Progenitor cell of endocrine pancreas (in vitro differentiated cells): ENCODE data around the gene IGFBP2. TPM values are rescaled to one million over a fixed set of nuclear protein-coding genes. Genes with fewer than 3 reads are reported as not detected.

ENCODE experiments used
- DNase-seq: peaks from one replicate; pipeline ENCODE4 v3.0.0; 2021; ENCODE audit warnings: low spot score; ENCODE audit not compliant: unreplicated experiment
- H3K27ac Mint-ChIP-seq: 2 replicates; pipeline ENCODE4 v1.8.0; 2021; ENCODE audit warnings: mild to moderate bottlenecking, moderate library complexity, mixed read lengths
- H3K27me3 Mint-ChIP-seq: 2 replicates; pipeline ENCODE4 v1.8.0; 2021; ENCODE audit warnings: mixed read lengths
- H3K36me3 Mint-ChIP-seq: 2 replicates; pipeline ENCODE4 v1.8.0; 2022; ENCODE audit warnings: mixed read lengths; ENCODE audit not compliant: insufficient read depth
- H3K4me1 Mint-ChIP-seq: 2 replicates; pipeline ENCODE4 v1.8.0; 2021; ENCODE audit warnings: low read depth, mixed read lengths
- H3K4me3 Mint-ChIP-seq: 2 replicates; pipeline ENCODE4 v1.8.0; 2021; ENCODE audit warnings: low read depth, mild to moderate bottlenecking, moderate library complexity, mixed read lengths
- H3K9me3 Mint-ChIP-seq: 2 replicates; pipeline ENCODE4 v1.8.0; 2021; ENCODE audit warnings: low read depth, mixed read lengths
- CTCF ChIP-seq: fragments of 200-600 bp; sonication (generic); IDR thresholded peaks from one replicate; pipeline ENCODE4 v1.5.0; 2021; ENCODE audit warnings: antibody characterized with exemption, mild to moderate bottlenecking; ENCODE audit not compliant: unreplicated experiment
- total RNA-seq: library from RNA; stranded (reverse); gene quantifications from 2 replicates; pipeline ENCODE4 v1.2.1, GENCODE V29; 2021

The IGFBP2 gene
- total RNA-seq, 1 donor from 2014 or later: 249 TPM

DNA sequence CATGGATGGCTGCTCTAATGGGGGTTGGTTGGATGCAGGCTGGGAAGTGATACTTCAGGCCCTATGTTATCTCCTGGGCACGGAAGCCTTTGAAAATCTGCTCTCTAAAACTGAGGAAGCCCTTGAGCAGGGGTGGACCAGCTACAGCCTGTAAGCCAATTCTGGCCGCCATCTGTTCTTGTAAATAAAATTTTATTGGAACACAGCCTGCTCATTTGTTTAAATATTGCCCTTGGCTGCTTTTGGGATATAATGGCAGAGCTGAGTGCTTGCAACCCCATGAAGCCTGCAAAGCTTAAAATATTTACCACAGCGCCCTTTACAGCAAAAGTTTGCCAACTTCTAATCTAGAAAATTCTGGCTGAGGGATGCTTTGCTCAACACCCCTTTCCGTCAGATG lies 11.9 kb upstream of the IGFBP2 start:
- peaks cover 11% of the 10 kb centered on the region for H3K27me3 Mint-ChIP-seq
- no peak for TF ChIP-seq CTCF
- H3K36me3 Mint-ChIP-seq: no peaks in the 10 kb centered on the region
- H3K9me3 Mint-ChIP-seq: no peaks in the 10 kb centered on the region
- no peak for DNase-seq
- H3K4me1 Mint-ChIP-seq: peaks cover 21% of the 10 kb centered on the region
- no peak overlapping the region for H3K27ac Mint-ChIP-seq
- H3K4me3 Mint-ChIP-seq: no peak overlapping the region

GRCh38 chr2:216622526-216622925 lies 10.7 kb upstream of the IGFBP2 start:
- H3K27ac Mint-ChIP-seq: no peak overlapping the region
- H3K27me3 Mint-ChIP-seq: peaks cover 6% of the 10 kb centered on the region
- no peak for TF ChIP-seq CTCF
- H3K9me3 Mint-ChIP-seq: no peaks in the 10 kb centered on the region
- H3K4me1 Mint-ChIP-seq: peaks cover 25% of the 10 kb centered on the region
- no peak overlapping the region for H3K4me3 Mint-ChIP-seq
- no peak for DNase-seq
- no peaks in the 10 kb centered on the region for H3K36me3 Mint-ChIP-seq

- peaks cover 20% of the 10 kb centered on the region for H3K4me1 Mint-ChIP-seq
- H3K4me3 Mint-ChIP-seq: no peak overlapping the region
- no peaks in the 10 kb centered on the region for H3K27me3 Mint-ChIP-seq
- no peak overlapping the region for H3K27ac Mint-ChIP-seq
- no peak for DNase-seq
- H3K9me3 Mint-ChIP-seq: no peaks in the 10 kb centered on the region
- no peaks in the 10 kb centered on the region for H3K36me3 Mint-ChIP-seq
- TF ChIP-seq CTCF: no peak
Observed at GRCh38 chr2:216624251-216624650, 9.0 kb upstream of the IGFBP2 start.

DNA sequence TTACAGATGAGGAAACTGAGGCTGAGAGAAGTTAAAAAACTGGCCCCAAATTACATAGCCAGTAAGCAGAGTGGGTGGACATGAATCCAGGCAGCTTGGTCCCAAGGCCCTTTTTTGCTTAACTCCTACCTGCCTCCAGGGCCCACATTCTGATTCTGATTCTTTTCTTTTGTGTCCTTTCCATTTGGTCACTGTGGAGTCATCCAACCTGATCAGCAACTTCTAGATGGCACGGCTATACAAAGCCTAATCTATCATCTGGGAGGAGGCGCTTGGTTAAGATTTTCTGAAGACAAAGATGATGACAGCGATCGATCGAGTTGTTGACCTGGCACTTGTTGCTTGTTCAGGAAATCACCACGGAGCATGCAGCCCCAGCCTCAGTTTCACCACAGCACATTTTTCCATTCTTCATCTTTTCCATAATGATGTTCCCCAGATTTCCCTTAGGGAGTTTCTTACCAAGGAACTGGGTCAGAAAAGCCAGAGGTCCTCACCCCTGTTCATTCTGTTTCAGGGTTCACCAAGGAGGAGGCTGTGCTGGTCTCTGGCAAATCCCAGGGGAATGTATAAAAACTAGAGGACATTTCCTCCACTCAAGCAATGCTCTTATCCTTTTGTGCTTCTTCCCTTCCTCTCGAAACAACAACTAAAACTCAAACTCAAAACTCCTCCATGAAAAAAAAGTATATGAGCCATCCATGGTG lies 6.9 kb upstream of the IGFBP2 start:
- Mint-ChIP-seq H3K36me3 (no peaks in the 10 kb centered on the region), H3K27ac (peak overlapping the region; percentile 17), H3K4me3 (no peak overlapping the region), H3K27me3 (no peaks in the 10 kb centered on the region), H3K9me3 (no peaks in the 10 kb centered on the region), H3K4me1 (peaks cover 8% of the 10 kb centered on the region)
- no peak for TF ChIP-seq CTCF
- DNase-seq: no peak

- no peak for DNase-seq
- peaks cover 9% of the 10 kb centered on the region for H3K4me1 Mint-ChIP-seq
- no peak overlapping the region for H3K27ac Mint-ChIP-seq
- no peaks in the 10 kb centered on the region for H3K9me3 Mint-ChIP-seq
- TF ChIP-seq CTCF: no peak
- H3K27me3 Mint-ChIP-seq: no peaks in the 10 kb centered on the region
- H3K36me3 Mint-ChIP-seq: no peaks in the 10 kb centered on the region
- H3K4me3 Mint-ChIP-seq: no peak overlapping the region
Observed at GRCh38 chr2:216626875-216627245, 6.4 kb upstream of the IGFBP2 start.
